ENCODE data around the gene DACH1.

Gene DACH1

DNA sequence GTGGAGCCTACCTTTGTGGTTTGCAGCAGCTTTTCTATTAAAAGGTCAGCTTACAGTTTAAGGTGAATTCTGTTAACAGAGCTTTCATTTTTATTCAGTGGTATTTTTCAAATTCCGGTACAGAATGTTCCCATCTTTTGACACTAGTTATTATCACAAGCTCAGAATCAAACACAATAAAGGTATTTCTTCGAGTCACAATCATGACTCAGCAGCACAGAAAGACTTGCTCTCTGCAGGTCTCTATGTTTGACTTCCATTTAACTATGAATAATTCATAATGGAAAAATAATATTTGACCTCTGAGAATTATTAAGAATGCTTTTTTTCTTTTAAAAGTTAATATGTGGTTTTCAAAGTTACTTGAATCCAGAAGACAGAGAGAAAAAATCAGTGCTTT, 28.2 kb downstream of the DACH1 start:
- TF ChIP-seq, protein P1, sequence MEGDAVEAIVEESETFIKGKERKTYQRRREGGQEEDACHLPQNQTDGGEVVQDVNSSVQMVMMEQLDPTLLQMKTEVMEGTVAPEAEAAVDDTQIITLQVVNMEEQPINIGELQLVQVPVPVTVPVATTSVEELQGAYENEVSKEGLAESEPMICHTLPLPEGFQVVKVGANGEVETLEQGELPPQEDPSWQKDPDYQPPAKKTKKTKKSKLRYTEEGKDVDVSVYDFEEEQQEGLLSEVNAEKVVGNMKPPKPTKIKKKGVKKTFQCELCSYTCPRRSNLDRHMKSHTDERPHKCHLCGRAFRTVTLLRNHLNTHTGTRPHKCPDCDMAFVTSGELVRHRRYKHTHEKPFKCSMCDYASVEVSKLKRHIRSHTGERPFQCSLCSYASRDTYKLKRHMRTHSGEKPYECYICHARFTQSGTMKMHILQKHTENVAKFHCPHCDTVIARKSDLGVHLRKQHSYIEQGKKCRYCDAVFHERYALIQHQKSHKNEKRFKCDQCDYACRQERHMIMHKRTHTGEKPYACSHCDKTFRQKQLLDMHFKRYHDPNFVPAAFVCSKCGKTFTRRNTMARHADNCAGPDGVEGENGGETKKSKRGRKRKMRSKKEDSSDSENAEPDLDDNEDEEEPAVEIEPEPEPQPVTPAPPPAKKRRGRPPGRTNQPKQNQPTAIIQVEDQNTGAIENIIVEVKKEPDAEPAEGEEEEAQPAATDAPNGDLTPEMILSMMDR (IDR thresholded peaks at IDR 0.05) = no peak

DNA sequence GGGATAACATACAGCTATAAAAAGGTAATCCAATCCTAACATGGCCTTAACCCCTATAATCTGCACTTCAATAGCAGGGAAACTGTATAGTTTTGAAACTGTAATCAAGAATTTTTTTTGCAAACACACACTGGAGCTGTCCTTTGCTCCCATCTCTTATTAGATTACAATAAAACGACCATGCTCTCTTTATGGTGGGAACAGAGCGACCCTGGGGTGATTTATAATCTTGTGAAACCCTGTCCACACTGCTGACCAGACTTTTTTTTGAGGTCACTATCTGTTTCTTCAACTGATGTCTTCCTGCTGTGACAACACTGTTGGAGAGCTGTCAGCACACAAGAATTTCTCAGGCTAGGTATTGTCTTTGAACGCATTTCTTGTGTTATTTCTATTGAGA, 35.3 kb downstream of the DACH1 start:
- TF ChIP-seq, protein P1 (IDR thresholded peaks at IDR 0.05) = no peak

DNA sequence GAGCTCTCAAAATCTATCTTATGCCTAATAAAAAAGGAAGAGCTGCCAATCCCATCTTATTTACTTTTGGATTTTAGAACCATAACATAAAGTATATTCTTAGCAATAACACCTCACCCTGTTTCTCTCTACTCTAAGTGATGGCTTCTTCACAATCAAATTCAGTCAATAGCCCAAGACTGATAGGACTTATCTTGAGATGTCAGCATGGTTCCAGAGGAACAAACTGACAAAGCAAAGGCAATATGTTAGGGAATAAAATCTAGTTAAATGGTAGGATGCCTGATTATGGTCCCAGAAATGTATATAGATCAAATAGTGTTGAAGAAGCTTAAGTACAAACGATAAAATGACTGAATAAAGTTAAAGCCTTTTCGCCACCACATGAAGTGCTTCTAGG, 36.3 kb downstream of the DACH1 start:
- TF ChIP-seq, protein P1 (IDR thresholded peaks at IDR 0.05) = no peak

DNA sequence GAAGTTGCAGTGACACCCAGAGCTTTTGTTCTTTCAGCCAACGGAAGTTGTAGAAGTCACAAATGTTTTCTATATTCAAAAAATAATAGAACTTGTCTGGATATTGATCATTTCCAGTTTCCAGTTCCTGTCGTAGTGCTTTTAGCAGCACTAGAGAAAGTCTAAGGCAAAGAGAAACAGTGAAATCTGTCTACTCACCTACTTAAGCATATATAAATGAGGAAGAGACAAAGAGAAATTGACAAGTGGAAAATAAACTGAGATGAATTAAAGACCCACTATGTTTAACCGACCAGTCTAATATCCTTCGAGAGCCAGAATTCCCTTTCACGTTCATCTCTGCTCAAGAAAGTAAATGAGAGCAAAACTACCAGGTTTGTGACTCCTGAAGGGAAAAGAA, 36.7 kb downstream of the DACH1 start:
- TF ChIP-seq, protein P1 (IDR thresholded peaks at IDR 0.05) = no peak

DNA sequence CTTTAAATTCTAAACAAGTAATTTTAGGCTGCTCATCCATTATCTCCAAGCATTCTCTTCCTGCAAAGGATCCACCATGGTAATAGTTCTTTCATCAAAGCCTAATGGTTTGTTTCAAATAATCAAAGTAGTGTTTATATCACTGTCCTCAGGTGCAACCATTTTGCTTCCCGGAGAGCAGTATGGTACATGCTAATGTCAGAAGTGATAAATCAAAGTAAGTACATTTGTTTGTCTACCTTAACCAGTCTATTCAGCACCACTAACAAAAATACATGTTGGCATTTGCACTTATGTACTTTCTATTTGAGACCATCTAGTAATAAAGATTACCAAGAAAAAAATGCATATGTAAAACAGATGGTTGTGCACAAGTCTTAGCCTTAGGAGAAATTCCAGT, 37.5 kb downstream of the DACH1 start:
- TF ChIP-seq, protein P1 (IDR thresholded peaks at IDR 0.05) = no peak

DNA sequence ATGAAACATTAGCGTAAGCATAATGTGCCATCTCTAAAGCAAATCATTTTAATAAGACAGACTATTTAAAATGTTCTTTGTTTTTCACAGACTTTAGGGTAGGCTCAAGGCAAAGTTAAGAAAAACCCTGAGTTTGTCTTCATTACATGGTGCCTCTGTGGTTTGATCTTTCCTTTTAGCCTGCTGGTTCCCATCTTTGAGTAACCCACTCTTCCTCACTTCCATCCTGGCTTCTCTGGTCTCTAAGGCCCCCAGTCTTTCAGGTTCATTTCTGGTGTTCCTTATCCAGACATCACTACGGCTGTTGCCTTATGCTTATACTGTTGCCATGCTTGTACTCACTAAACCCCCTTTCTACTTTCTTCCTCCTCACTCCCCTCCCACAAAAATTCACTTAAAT, 38.4 kb downstream of the DACH1 start:
- TF ChIP-seq, protein P1 (IDR thresholded peaks at IDR 0.05) = no peak

DNA sequence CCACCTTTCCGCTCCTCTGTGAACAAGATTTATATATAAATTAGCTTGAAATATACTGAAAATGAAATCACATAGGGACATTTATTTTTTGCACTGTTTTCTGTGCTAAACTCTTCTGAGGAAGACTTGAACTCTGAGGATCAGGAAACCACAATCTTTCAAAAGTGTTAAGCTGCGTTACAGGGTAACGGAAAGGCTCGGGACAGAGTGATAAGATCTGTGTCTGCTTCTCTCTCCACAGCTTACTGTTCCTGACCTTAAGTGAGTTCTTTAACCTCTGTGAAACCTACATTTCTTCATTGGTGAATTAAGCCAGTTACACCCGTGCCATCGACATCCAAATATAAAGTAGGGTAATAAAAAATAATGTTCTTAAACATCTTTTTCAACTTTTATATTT, 38.9 kb downstream of the DACH1 start:
- TF ChIP-seq, protein P1 (IDR thresholded peaks at IDR 0.05) = no peak

DNA sequence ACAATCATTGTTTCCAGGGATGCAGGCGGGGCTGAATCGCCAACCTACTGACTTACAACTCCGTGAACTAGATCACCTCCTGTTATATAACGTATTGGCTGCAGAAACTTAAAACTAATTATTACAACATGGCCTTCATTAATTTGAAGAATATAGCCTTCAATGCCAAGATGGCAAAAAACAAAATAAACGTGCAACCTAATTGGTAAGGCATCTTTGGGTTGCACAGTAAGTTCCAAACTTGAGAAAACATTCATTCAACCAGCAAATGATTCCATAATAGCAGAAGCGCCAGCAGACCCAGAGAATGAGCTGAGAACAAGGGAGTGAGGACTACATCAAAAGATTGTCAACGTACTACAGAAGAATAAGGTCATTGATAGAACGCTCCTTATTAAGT, 39.8 kb downstream of the DACH1 start:
- TF ChIP-seq, protein P1 (IDR thresholded peaks at IDR 0.05) = no peak

Data from LNCAP (cell line).